Heart left ventricle (tissue), 13 donors: ENCODE data around the gene FREM2.

Experiments
- POLR2A ChIP-seq, 2 donors: fragments of 450-650 bp; IDR thresholded peaks; one replicate each; pipeline ENCODE4 v1.6.1; 2017; ENCODE audit warnings: antibody characterized with exemption in 2 of 2, mild to moderate bottlenecking in 2 of 2, moderate library complexity in 2 of 2
- TF ChIP-seq, protein P1 (sequence below), 12 donors: fragments of 200-600 bp; sonication (generic) in 4 of 12; IDR thresholded peaks; one replicate each; pipeline versions ENCODE4 v1.5.0 to v1.8.0; 2018 to 2022; ENCODE audit warnings: antibody characterized with exemption in 12 of 12, mild to moderate bottlenecking in 5 of 12
- donor health status: ischemic (EF 13 %, LVEDD 7.1; RV severe dilation, severe dysfunction).
- donor health status: DM: no; HTN: yes; CAD: no.
- donor health status: DM: no; HTN: no; CAD: no.
- donor health status: ischemic (EF 25% LVEDD 6.9; RV normal size, moderate dysfunction).
- donor health status: ischemic (EF 25% LVEDD 5.7; RV mildly dilated, moderate dysfunction).
- donor health status: ischemic (EF 35%, LVEDD 5.7; RV mildly dilated, moderate dysfunction).
- donor health status: nonischemic (EF 11% LVEDD 7.7; RV severe dilation, severe dysfunction).
- donor health status: DM: yes; HTN: yes; CAD: no.
- donor health status: PGD.
- donor health status: ischemic (EF 29% LVEDD 5.4; RV normal size, mild dysfunction).
- donor health status: nonischemic (EF 23%, LVEDD 6.1; RV moderate dilation, normal function).

DNA sequence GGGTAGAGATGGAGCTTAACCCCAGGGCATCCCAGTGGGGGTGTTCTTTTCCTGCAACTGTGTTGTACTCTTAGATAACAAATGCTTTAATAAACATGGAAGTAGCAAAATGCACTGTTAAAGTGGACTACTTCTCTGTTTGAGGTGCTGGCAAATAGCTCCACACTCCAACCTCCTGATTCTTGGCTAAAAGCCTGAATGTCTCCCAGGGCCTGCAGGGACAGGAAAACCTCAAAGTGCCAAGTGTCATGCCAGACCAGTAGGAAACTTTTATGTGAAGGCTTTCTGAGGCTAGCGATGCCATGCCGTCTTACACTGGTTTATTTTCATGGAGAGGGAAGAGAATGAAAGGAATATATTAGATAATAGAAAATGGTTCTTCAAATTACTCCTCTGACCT lies 6.8 kb downstream of the FREM2 start:
- no peak for TF ChIP-seq POLR2A (IDR thresholded peaks at IDR 0.05)
- TF ChIP-seq, protein P1, sequence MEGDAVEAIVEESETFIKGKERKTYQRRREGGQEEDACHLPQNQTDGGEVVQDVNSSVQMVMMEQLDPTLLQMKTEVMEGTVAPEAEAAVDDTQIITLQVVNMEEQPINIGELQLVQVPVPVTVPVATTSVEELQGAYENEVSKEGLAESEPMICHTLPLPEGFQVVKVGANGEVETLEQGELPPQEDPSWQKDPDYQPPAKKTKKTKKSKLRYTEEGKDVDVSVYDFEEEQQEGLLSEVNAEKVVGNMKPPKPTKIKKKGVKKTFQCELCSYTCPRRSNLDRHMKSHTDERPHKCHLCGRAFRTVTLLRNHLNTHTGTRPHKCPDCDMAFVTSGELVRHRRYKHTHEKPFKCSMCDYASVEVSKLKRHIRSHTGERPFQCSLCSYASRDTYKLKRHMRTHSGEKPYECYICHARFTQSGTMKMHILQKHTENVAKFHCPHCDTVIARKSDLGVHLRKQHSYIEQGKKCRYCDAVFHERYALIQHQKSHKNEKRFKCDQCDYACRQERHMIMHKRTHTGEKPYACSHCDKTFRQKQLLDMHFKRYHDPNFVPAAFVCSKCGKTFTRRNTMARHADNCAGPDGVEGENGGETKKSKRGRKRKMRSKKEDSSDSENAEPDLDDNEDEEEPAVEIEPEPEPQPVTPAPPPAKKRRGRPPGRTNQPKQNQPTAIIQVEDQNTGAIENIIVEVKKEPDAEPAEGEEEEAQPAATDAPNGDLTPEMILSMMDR (IDR thresholded peaks at IDR 0.05): no peak
